ENCODE results near the gene HES5. TPM values are rescaled to one million over a fixed set of nuclear protein-coding genes. Genes with fewer than 3 reads are reported as not detected.

The HES5 gene
- total and polyA plus RNA-seq, 10 of the 15 experiments (the other 5 are each of a cell fraction or from before 2014, with no cell fraction given): 0.12 to 0.15 TPM; not detected in 8

GRCh38 chr1:2517966-2518365, 12.1 kb downstream of the HES5 start:
- Histone ChIP-seq H3K4me3 (no peak overlapping the region), H3K27ac (ENCODE audit: control insufficient read depth, insufficient read depth) (no peak overlapping the region), H3K4me2 (ENCODE audit: control insufficient read depth, insufficient read depth) (no peak overlapping the region), H3K36me3 (ENCODE audit: control insufficient read depth in 2 of 2, insufficient read depth in 2 of 2, low read length in 1 of 2) (peaks cover 8 to 57% of the 10 kb centered on the region in 2 experiments; a peak in 3 of 4 replicates), H3K4me1 (ENCODE audit: control insufficient read depth, insufficient read depth, low read length) (no peaks in the 10 kb centered on the region), H3K79me2 (ENCODE audit: control insufficient read depth, insufficient read depth, low read length) (peaks cover 5% of the 10 kb centered on the region), H3K9ac (ENCODE audit: control insufficient read depth, insufficient read depth, low read length) (no peak overlapping the region), H4K20me1 (ENCODE audit: control insufficient read depth, insufficient read depth) (no peaks in the 10 kb centered on the region), H3K27me3 (replicated peaks in 1 of 2; ENCODE audit: control insufficient read depth in 2 of 2, insufficient read depth in 2 of 2, low read length in 1 of 2) (no peaks in the 10 kb centered on the region), H2AFZ (ENCODE audit: control insufficient read depth, low read depth, low read length) (no peak overlapping the region), H3K9me3 (replicated peaks; ENCODE audit: control insufficient read depth, insufficient read depth, low read length) (no peaks in the 10 kb centered on the region)
- ChIA-PET CTCF (no interaction called here), POLR2A (no interaction called here), RAD21 (ENCODE audit: unreplicated experiment) (no interaction called here), SMC1A (ENCODE audit: uncharacterized antibody, unreplicated experiment) (no interaction called here)
- BruUV-seq (replicated peaks): no TSS peak
- in situ Hi-C loops (cut with MboI): no loop called here
- intact Hi-C loops (cut with micrococcal nuclease; ENCODE audit: unreplicated experiment): no loop called here
- FAIRE-seq (no peak), DNase-seq (ENCODE audit: low read depth, low spot score) (no peak), ATAC-seq (no peak)
- TF ChIP-seq ZZZ3 (IDR thresholded peaks at IDR 0.05; ENCODE audit: control insufficient read depth, insufficient read length, low read depth): no peak
- no peak for TF ChIP-seq NR2F1 (conservative IDR thresholded peaks at IDR 0.05)
- no peak for TF ChIP-seq ESRRA (IDR thresholded peaks at IDR 0.05; ENCODE audit: low read length)
- TF ChIP-seq RUNX3 (IDR thresholded peaks at IDR 0.05; ENCODE audit: low read length): no peak
- no peak for TF ChIP-seq IRF3 (IDR thresholded peaks at IDR 0.05)
- TF ChIP-seq EP300 (IDR thresholded peaks at IDR 0.05; ENCODE audit: borderline replicate concordance in 1 of 2, control insufficient read depth in 1 of 2, low read depth in 2 of 2, low read length in 2 of 2): no peak
- TF ChIP-seq POLR2AphosphoS2 (IDR thresholded peaks at IDR 0.05; ENCODE audit: low read depth, low read length): no peak
- TF ChIP-seq YY1 (IDR thresholded peaks at IDR 0.05; ENCODE audit: low read depth, low read length): no peak
- no peak for TF ChIP-seq RCOR1 (conservative IDR thresholded peaks at IDR 0.05; ENCODE audit: low read depth, low read length)
- TF ChIP-seq KDM1A (IDR thresholded peaks at IDR 0.05; ENCODE audit: borderline replicate concordance): no peak
- TF ChIP-seq ATF7 (IDR thresholded peaks at IDR 0.05; ENCODE audit: low read depth): no peak
- TF ChIP-seq TCF7 (IDR thresholded peaks at IDR 0.05; ENCODE audit: borderline replicate concordance): no peak
- TF ChIP-seq E4F1 (IDR thresholded peaks at IDR 0.05; ENCODE audit: borderline replicate concordance, partially characterized antibody): no peak
- TF ChIP-seq RBBP5 (conservative IDR thresholded peaks at IDR 0.05): no peak
- TF ChIP-seq IKZF1 (conservative IDR thresholded peaks at IDR 0.05): no peak
- no peak for TF ChIP-seq RAD21 (IDR thresholded peaks at IDR 0.05; ENCODE audit: insufficient read depth, low read depth, low read length)
- no peak for TF ChIP-seq YBX1 (IDR thresholded peaks at IDR 0.05)
- TF ChIP-seq SUZ12 (IDR thresholded peaks at IDR 0.05; ENCODE audit: unreplicated experiment): no peak
- TF ChIP-seq PKNOX1 (IDR thresholded peaks at IDR 0.05): no peak
- WGBS (ENCODE audit: insufficient coverage, insufficient replicate concordance, low lambda C conversion rate, missing lambda C conversion rate): 94% methylated on average over 17 of the region's 17 CpGs
